Tibial nerve (tissue), 4 donors: ENCODE results near the gene NUP107. TPM values are rescaled to one million over a fixed set of nuclear protein-coding genes. Genes with fewer than 3 reads are reported as not detected.

Experiments
- DNase-seq, 2 donors: peaks; one replicate each; pipeline ENCODE4 v3.0.0-alpha.2; 2019; ENCODE audit warnings: low spot score in 2 of 2
- H3K27ac ChIP-seq, 4 donors: fragments of 200-600 bp; sonication (generic) in 3 of 4; one replicate each; pipeline ENCODE4 v1.5.1; 2017 to 2019; ENCODE audit warnings: mild to moderate bottlenecking in 1 of 4
- H3K27me3 ChIP-seq, 2 donors: fragments of 200-600 bp; sonication (generic) in 1 of 2; one replicate each; pipeline versions ENCODE4 v1.5.1 to v1.6.0; 2017 to 2019
- H3K36me3 ChIP-seq, 3 donors: fragments of 200-600 bp; sonication (generic); one replicate each; pipeline ENCODE4 v1.5.1; 2018 to 2019
- H3K4me1 ChIP-seq, 4 donors: fragments of 200-600 bp; sonication (generic) in 3 of 4; one replicate each; pipeline ENCODE4 v1.5.1; 2017 to 2019
- H3K4me3 ChIP-seq, 4 donors: fragments of 200-600 bp; sonication (generic) in 3 of 4; one replicate each; pipeline ENCODE4 v1.5.1; 2017 to 2019; ENCODE audit warnings: mild to moderate bottlenecking in 1 of 4, moderate library complexity in 1 of 4
- H3K9me3 ChIP-seq, 4 donors: fragments of 200-600 bp; sonication (generic) in 3 of 4; one replicate each; pipeline ENCODE4 v1.5.1; 2017 to 2019
- EP300 ChIP-seq, 2 donors: sonication (generic); formaldehyde crosslinking; IDR thresholded peaks; one replicate each; pipeline ENCODE4 v1.6.1; 2017; ENCODE audit warnings: antibody characterized with exemption in 2 of 2, mild to moderate bottlenecking in 1 of 2
- POLR2A ChIP-seq, 2 donors: fragments of 450-650 bp; IDR thresholded peaks; one replicate each; pipeline ENCODE4 v1.6.1; 2017; ENCODE audit warnings: antibody characterized with exemption in 2 of 2, mild to moderate bottlenecking in 2 of 2, moderate library complexity in 2 of 2
- WGBS, 2 donors: methylation state at CpG; one replicate each; pipeline ENCODE4 v1.1.5; 2018; 5-methylcytosine and 5-hydroxymethylcytosine counted together
- total RNA-seq, 4 donors: library from RNA; depleted of rRNA; stranded (reverse); fragments of >200 nt; gene quantifications; one replicate each; pipeline ENCODE4 v1.1.0, GENCODE V29; 2016
- TF ChIP-seq, protein P1 (sequence below), 5 experiments: fragments of 200-600 bp in 3 of 5; fragments of 450-650 bp in 2 of 5; sonication (generic) in 3 of 5; IDR thresholded peaks; one replicate each; pipeline ENCODE4 v1.5.1; 2016 to 2019; ENCODE audit warnings: antibody characterized with exemption in 5 of 5, mild to moderate bottlenecking in 3 of 5, moderate library complexity in 2 of 5

The NUP107 gene
- total RNA-seq, 4 donors from 2014 or later = 30.3 to 38.0 (median 31.6) TPM

- Histone ChIP-seq H3K36me3 (peaks cover 0 to 8% (median 0%) of the 10 kb centered on the region in 3 donors), H3K9me3 (no peaks in the 10 kb centered on the region), H3K4me3 (no peak overlapping the region), H3K27ac (no peak overlapping the region), H3K27me3 (no peaks in the 10 kb centered on the region), H3K4me1 (peaks cover 0 to 3% (median 0%) of the 10 kb centered on the region in 4 donors)
- 71 to 80% methylated on average over 1 of the region's 1 CpG for WGBS, 2 donors
- TF ChIP-seq, protein P1, sequence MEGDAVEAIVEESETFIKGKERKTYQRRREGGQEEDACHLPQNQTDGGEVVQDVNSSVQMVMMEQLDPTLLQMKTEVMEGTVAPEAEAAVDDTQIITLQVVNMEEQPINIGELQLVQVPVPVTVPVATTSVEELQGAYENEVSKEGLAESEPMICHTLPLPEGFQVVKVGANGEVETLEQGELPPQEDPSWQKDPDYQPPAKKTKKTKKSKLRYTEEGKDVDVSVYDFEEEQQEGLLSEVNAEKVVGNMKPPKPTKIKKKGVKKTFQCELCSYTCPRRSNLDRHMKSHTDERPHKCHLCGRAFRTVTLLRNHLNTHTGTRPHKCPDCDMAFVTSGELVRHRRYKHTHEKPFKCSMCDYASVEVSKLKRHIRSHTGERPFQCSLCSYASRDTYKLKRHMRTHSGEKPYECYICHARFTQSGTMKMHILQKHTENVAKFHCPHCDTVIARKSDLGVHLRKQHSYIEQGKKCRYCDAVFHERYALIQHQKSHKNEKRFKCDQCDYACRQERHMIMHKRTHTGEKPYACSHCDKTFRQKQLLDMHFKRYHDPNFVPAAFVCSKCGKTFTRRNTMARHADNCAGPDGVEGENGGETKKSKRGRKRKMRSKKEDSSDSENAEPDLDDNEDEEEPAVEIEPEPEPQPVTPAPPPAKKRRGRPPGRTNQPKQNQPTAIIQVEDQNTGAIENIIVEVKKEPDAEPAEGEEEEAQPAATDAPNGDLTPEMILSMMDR (IDR thresholded peaks at IDR 0.05) = no peak
- TF ChIP-seq POLR2A (IDR thresholded peaks at IDR 0.05) (no peak), EP300 (IDR thresholded peaks at IDR 0.05) (no peak)
- DNase-seq = no peak
Observed at GRCh38 chr12:68667291-68667690, 19.5 kb upstream of the NUP107 start.

- Histone ChIP-seq H3K27ac (no peak overlapping the region), H3K4me1 (peaks cover 0 to 3% (median 0%) of the 10 kb centered on the region in 4 donors), H3K27me3 (no peaks in the 10 kb centered on the region), H3K4me3 (no peak overlapping the region), H3K9me3 (no peaks in the 10 kb centered on the region), H3K36me3 (peaks cover 0 to 4% (median 0%) of the 10 kb centered on the region in 3 donors)
- TF ChIP-seq, protein P1 (IDR thresholded peaks at IDR 0.05) = no peak
- no peak for TF ChIP-seq POLR2A (IDR thresholded peaks at IDR 0.05)
- TF ChIP-seq EP300 (IDR thresholded peaks at IDR 0.05) = no peak
- 32 to 47% methylated on average over 1 of the region's 1 CpG for WGBS, 2 donors
- no peak for DNase-seq
Observed at GRCh38 chr12:68667896-68668295, 18.9 kb upstream of the NUP107 start.

DNA sequence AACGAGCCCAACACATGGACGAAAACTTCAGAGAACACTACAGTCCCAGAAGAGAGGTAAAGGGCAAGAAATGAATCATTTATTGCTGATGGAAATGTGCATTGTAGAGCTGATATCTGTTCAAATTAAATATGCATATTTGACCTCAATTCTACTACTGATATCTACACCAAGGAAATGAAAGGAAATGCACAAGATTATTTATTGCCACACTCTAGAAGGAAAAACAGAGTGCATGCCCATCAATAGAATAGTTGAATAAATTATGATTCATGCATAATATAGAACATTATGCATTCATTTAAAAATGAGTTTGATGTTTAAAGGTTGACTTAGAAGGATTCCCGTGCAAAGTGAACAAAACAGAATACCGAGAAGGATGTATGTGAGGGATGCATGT lies 15.6 kb upstream of the NUP107 start:
- Histone ChIP-seq H3K27me3 (no peaks in the 10 kb centered on the region), H3K36me3 (no peaks in the 10 kb centered on the region), H3K9me3 (no peaks in the 10 kb centered on the region), H3K4me3 (no peak overlapping the region), H3K4me1 (peaks cover 0 to 2% (median 0%) of the 10 kb centered on the region in 4 donors), H3K27ac (no peak overlapping the region)
- TF ChIP-seq EP300 (IDR thresholded peaks at IDR 0.05) = no peak
- WGBS, 2 donors = 76 to 88% methylated on average over 4 of the region's 4 CpGs
- no peak for DNase-seq

- WGBS, 2 donors = 83 to 85% methylated on average over 4 of the region's 4 CpGs
Observed at GRCh38 chr12:68673788-68674187, 13.0 kb upstream of the NUP107 start.

DNA sequence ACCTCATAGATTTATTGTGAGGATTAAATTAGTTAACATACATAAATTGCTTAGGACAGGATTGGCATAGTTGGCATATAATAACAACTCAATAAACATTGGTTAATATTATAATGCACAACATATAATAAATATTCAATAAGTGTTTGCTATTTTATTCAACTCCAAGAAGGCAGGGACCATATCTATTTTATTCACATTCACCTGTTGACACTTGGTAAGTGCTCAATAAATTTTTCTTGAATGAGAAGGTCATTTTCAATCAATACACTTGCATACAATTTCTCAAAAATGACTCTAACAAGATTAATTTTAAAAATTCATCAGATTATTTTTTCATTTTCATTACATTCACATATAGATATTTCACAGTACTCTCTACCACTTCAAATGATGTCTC lies 12.4 kb upstream of the NUP107 start:
- no peak for TF ChIP-seq EP300 (IDR thresholded peaks at IDR 0.05)
- no peak for TF ChIP-seq POLR2A (IDR thresholded peaks at IDR 0.05)
- TF ChIP-seq, protein P1 (IDR thresholded peaks at IDR 0.05) = no peak
- no peak for DNase-seq
- H3K36me3 ChIP-seq = no peaks in the 10 kb centered on the region
- no peaks in the 10 kb centered on the region for H3K9me3 ChIP-seq
- H3K27ac ChIP-seq = no peak overlapping the region
- no peaks in the 10 kb centered on the region for H3K4me1 ChIP-seq
- no peak overlapping the region for H3K4me3 ChIP-seq
- no peaks in the 10 kb centered on the region for H3K27me3 ChIP-seq

More at GRCh38 chr12:68673788-68674187, 13.0 kb upstream of the NUP107 start:
- no peak for DNase-seq
- Histone ChIP-seq H3K27ac (no peak overlapping the region), H3K4me3 (no peak overlapping the region), H3K9me3 (no peaks in the 10 kb centered on the region), H3K27me3 (no peaks in the 10 kb centered on the region), H3K36me3 (no peaks in the 10 kb centered on the region), H3K4me1 (no peaks in the 10 kb centered on the region)
- no peak for TF ChIP-seq POLR2A (IDR thresholded peaks at IDR 0.05)
- TF ChIP-seq, protein P1 (IDR thresholded peaks at IDR 0.05) = no peak
- TF ChIP-seq EP300 (IDR thresholded peaks at IDR 0.05) = no peak
